ENCODE measurements around the gene CNDP2. TPM values are rescaled to one million over a fixed set of nuclear protein-coding genes. Genes with fewer than 3 reads are reported as not detected.
"Not testable (repeated sequence)": the region's sequence is repeated elsewhere in the genome, so short reads cannot be mapped to it uniquely, and the experiment has no call there.

CNDP2 gene
- total RNA-seq, 1 donor, result 38.4 TPM

DNA sequence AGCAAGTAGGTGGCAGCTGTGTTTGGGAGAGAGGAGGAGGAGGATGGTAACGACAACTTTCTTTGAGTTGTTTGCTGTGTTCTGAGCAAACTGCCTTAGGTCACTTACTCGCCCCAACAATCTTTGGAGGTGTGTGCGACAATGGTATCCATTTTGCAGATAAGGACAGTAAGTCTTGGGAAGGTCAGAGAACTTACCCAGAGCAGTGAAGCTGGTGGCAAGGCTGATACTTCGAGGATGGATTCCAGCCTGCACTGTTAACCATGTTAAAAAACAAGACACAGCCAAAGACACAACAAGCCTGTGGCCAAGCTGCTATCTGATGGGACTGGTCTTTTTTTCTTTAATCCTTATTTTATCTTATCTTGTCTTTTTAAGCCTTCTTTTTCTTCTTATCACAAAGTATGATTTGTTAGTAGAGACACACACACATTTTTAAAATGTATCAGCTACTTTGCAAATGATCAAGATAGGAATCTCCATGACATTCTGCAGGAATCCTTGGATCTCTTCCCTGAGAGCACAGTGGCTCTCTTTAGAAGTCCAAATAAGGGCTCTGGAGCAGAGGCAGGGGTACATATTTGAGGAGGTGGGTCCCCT, 66.1 kb downstream of the CNDP2 start:
- DNase-seq (ENCODE audit: low read depth), result no peak
- H3K4me3 ChIP-seq (ENCODE audit: low read depth, low read length), result no peak overlapping the region
- TF ChIP-seq, protein P1, sequence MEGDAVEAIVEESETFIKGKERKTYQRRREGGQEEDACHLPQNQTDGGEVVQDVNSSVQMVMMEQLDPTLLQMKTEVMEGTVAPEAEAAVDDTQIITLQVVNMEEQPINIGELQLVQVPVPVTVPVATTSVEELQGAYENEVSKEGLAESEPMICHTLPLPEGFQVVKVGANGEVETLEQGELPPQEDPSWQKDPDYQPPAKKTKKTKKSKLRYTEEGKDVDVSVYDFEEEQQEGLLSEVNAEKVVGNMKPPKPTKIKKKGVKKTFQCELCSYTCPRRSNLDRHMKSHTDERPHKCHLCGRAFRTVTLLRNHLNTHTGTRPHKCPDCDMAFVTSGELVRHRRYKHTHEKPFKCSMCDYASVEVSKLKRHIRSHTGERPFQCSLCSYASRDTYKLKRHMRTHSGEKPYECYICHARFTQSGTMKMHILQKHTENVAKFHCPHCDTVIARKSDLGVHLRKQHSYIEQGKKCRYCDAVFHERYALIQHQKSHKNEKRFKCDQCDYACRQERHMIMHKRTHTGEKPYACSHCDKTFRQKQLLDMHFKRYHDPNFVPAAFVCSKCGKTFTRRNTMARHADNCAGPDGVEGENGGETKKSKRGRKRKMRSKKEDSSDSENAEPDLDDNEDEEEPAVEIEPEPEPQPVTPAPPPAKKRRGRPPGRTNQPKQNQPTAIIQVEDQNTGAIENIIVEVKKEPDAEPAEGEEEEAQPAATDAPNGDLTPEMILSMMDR (IDR thresholded peaks at IDR 0.05; ENCODE audit: insufficient read depth, low read depth, low read length), result no peak

DNA sequence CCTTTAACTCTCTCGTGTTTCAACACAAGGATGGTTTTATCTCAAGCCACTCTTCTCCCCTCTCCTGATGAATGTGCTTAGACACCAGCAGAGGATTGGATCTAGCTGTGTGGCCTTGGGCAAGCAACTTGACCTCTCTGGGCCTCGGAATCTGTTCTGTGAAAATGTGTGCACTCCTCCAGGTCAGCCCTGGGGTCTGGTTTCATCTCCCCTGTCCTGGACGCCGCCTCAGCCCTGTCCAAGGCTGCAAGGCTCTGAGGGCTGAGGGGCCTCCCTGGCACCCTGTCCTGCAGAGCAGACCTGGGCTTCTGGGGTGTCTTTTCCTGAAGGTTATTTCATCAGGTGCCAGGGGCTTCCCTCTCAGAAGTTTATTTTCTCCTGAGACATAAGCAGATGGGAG, 66.6 kb downstream of the CNDP2 start:
- TF ChIP-seq, protein P1 (IDR thresholded peaks at IDR 0.05; ENCODE audit: insufficient read depth, low read depth, low read length), result no peak

DNA sequence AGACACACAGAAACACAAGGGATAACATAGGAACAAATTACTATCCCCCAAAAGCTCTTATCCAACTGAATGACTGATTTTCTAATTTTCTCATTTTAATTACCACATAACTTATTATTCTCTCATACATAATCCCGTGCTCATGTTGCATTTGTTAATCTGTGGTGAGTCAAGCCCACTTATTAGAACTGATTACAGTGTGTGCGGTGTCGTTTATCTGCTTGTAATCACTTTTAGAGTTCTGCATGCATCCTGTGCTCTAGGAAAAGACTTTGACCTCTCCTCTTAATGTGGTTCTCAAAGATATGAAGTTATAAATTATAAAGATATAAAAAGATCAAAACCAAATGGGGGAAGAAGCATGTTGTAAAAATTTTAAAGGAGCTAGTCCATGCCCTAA, 67.8 kb downstream of the CNDP2 start:
- no peak overlapping the region for H3K4me3 ChIP-seq (ENCODE audit: low read depth, low read length)
- TF ChIP-seq, protein P1 (IDR thresholded peaks at IDR 0.05; ENCODE audit: insufficient read depth, low read depth, low read length), result no peak
- no peak for DNase-seq (ENCODE audit: low read depth)

More for the DNA sequence above, 66.6 kb downstream of the CNDP2 start:
- no peak for DNase-seq (ENCODE audit: low read depth)
- no peak overlapping the region for H3K4me3 ChIP-seq (ENCODE audit: low read depth, low read length)

DNA sequence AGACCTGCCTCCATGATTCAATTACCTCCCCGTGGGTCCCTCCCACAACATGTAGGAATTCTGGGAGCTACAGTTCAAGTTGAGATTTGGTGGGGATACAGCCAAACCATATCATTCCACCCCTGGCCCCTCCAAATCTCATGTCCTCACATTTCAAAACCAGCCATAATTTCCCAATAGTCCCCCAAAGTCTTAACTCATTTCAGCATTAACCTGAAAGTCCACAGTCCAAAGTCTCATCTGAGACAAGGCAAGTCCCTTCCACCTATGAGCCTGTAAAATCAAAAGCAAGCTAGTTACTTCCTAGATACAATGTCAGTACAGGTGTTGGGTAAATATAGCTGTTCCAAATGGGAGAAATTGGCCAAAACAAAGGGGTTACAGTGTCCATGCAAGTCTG, 69.0 kb downstream of the CNDP2 start:
- not testable (repeated sequence) for DNase-seq (ENCODE audit: low read depth); H3K4me3 ChIP-seq (ENCODE audit: low read depth, low read length)

DNA sequence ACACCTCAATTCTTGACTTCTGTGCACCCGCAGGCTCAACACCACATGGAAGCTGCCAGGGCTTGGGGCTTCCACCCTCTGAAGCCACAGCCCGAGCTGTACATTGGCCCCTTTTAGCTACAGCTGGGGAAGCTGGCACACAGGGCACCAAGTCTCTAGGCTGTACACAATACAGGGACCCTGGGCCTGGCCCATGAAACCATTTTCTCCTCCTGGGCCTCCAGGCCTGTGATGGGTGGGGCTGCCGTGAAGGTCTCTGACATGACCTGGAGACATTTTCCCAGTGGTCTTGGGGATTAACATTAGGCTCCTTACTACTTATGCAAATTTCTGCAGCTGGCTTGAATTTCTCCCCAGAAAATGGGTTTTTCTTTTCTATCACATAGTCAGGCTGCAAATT, 69.8 kb downstream of the CNDP2 start:
- not testable (repeated sequence) for DNase-seq (ENCODE audit: low read depth); H3K4me3 ChIP-seq (ENCODE audit: low read depth, low read length)

DNA sequence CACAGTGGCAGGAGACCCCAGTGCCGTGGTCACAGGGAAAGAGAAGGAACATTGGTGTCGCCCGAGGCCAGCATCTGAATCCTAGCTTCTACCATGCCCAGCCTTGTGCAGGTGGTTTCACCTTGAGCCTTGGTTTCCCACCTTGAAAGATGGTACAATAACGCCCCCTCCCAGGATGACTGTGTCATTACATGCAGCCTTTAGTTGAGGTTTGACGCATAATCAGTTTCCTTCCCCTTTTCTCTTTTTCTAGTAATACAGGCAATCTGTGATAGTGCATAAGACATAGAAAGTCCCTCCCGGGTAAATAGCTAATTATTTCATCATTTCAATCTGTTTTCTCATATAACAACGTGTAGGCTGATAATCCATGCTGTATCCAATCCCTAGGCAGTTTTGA, 71.7 kb downstream of the CNDP2 start:
- H3K4me3 ChIP-seq (ENCODE audit: low read depth, low read length), result no peak overlapping the region
- no peak for DNase-seq (ENCODE audit: low read depth)
- TF ChIP-seq, protein P1 (IDR thresholded peaks at IDR 0.05; ENCODE audit: insufficient read depth, low read depth, low read length), result no peak

DNA sequence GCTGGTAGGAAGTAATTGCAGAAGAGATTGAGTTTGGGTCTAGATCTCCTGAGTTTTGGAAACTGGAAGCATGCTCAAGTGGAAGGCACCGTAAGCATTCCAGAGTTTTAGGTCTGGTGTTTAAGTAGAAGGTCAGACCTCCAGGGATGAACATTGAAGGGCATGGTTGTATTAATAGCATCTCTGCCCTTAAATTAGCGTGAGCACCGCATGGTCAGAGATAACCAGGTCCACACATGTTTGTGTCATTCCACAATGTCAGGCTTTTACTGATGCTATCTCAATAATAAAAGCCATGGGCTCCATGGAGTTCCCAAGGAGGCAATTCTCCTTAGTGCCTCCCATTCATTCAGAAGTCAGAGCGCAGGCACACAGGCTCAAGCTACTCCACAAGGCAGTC, 73.2 kb downstream of the CNDP2 start:
- DNase-seq (ENCODE audit: low read depth), result no peak
- TF ChIP-seq, protein P1 (IDR thresholded peaks at IDR 0.05; ENCODE audit: insufficient read depth, low read depth, low read length), result no peak
- no peak overlapping the region for H3K4me3 ChIP-seq (ENCODE audit: low read depth, low read length)

DNA sequence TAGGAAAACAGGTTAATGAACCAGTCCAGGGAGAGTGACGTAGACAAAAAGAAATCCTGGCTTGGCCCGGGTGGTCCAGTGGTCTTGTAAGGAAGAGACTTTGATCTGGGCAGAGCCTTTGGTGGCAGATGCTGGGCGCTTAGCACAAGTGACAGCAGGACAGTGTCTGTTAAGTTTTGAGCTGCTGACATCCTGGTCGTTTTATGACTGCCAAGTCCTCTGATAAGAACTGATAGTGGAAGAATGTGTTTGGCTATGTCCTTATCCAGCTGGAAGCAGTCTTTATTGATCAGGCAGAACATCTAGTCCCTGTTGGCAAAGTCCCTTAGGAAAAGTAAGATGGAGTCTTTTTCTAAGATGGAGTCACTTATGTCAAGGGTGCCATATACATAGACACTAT, 74.1 kb downstream of the CNDP2 start:
- H3K4me3 ChIP-seq (ENCODE audit: low read depth, low read length), result no peak overlapping the region
- no peak for DNase-seq (ENCODE audit: low read depth)
- TF ChIP-seq, protein P1 (IDR thresholded peaks at IDR 0.05; ENCODE audit: insufficient read depth, low read depth, low read length), result no peak
